ENCODE measurements around the gene TRMO.
"Not testable (repeated sequence)": the region's sequence is repeated elsewhere in the genome, so short reads cannot be mapped to it uniquely, and the experiment has no call there.

TRMO gene, protein sequence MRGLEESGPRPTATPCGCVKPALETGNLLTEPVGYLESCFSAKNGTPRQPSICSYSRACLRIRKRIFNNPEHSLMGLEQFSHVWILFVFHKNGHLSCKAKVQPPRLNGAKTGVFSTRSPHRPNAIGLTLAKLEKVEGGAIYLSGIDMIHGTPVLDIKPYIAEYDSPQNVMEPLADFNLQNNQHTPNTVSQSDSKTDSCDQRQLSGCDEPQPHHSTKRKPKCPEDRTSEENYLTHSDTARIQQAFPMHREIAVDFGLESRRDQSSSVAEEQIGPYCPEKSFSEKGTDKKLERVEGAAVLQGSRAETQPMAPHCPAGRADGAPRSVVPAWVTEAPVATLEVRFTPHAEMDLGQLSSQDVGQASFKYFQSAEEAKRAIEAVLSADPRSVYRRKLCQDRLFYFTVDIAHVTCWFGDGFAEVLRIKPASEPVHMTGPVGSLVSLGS

GRCh38 chr9:97921959-97922724, at the start of gene TRMO:
Gene TRMO, minus strand, starts transcription at chr9:97922500. Its CDS starts 7 bp downstream, at chr9:97922493.
- DNase-seq: peak; percentile 100

DNA sequence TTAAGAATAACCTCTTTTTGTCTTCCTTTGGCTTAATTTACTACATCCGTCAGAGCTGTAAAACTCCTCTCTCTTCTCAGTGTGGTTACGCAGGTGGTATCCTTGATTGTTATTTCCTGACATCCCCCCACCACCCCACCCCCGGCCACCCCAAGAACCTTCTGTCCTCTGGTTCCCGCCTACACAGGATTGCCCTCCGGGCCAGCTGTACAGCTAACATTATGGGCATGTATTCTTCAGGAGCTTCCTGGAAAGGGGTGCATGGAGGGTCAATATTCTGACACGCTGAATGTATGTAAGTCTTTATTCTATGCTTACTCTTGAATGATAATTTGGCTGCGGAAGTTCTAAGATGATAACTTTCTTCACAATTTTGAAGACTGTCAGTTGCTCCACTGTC, 47.9 kb upstream of the TRMO start:
- no peak for DNase-seq

- DNase-seq: no peak
These were observed 46.7 kb upstream of the TRMO start for GRCh38 chr9:97969014-97969413.

DNA sequence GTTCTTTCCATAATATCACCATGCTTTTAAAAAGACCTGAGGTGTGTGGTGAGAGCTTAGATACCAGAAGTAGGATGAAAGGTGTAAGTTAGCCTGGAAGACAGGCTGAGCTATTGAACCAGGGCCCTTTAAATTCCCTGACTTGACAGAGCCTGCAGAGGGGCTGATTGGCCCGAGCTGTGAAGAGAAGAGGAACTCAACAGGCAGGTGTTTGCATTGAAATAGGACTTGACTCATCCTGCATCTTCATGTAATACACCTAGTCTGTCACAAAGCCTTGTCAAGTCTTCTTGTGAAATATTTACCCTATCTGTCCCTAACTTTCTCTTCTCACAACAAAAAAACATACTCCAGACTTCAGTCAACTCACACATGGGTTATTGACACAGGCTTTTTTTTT, 44.2 kb upstream of the TRMO start:
- DNase-seq: no peak

GRCh38 chr9:97964901-97965300, 42.6 kb upstream of the TRMO start:
- DNase-seq: no peak

DNA sequence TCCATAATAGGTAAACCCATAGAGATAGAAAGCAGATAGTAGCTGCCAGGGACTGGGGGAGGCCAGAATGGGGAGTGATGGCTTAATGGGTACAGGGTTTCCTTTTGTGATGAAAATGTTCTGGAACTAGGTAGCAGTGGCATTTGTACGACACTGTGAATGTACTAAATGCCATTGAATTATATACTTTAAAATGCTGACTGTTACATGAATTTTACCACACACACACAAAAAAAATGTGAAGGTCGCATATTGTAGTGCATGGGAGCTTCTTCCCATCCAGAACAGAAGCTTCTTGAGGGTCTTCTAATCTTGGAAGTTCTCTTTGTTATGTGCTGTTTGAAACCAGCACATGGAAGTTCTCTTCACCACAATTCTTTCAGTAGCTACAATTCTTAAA, 40.9 kb upstream of the TRMO start:
- DNase-seq: no peak

GRCh38 chr9:97962575-97962974, 40.3 kb upstream of the TRMO start:
- no peak for DNase-seq

DNA sequence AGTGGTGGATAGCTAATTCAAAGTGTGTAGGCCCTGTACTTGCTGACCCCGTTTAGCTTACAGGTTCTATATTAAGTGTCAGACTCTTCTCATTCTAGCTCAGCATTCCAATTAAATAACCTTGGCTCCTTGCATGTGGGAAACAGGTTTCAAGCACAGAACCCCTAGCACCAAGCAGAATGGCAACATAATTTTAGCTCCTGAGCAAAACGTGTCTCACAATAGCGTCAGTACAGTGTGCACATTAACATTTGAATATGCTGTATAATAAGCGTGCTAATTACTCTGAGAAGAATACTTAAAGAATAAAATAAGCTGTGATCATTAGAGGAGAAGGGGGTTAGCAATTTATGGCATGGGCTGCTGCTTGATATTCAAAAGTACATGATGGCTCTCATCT, 39.8 kb upstream of the TRMO start:
- DNase-seq: no peak

- no peak for DNase-seq
These were observed 39.1 kb upstream of the TRMO start for GRCh38 chr9:97961361-97961760.

DNA sequence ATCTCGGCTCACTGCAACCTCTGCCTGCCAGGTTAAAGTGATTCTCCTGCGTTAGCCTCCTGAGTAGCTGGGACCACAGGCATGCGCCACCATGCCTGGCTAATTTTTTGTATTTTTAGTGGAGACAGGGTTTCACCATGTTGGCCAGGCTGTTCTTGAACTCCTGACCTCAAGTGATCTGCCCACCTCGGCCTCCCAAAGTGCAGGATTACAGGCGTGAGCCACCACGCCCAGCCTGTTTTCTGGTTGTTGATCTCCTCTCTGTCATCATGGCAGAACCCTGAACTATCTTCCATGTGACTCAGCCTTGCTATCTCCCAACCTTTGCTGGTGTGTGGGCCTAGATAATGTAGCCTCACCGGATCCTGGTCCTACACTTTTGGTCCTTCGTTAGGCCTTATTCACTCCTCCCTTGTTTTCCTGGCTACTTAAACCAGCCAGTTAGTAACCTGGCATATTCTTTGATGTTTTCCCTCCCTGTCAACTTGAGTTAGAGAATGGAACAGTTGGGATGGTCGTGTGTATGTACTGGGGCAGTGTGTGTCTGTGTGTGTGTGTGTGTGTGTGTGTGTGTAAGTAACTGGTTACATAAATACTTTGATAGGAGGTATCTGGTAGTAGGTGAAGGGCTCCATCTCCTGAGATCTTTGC, 38.5 kb upstream of the TRMO start:
- DNase-seq: not testable (repeated sequence)

DNA sequence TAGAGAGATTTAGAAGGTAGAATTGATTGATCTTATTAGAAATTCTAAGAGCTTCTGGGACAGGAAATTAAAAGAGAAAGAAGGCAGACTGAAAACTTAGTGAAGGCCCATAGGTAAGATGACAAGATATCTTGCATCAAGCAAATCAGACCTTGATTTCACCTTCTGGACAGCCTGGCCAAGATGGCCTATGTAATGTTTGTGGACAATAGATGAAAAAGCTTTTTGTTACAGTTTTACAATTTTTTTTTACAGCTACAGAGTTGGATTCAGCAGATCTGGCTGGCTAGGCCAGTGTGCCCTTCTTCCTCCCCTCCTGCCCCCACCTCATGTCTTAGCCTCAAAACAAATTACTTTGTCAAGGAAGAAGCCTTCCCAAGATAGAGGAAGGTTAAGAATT, 37.3 kb upstream of the TRMO start:
- DNase-seq: no peak

DNA sequence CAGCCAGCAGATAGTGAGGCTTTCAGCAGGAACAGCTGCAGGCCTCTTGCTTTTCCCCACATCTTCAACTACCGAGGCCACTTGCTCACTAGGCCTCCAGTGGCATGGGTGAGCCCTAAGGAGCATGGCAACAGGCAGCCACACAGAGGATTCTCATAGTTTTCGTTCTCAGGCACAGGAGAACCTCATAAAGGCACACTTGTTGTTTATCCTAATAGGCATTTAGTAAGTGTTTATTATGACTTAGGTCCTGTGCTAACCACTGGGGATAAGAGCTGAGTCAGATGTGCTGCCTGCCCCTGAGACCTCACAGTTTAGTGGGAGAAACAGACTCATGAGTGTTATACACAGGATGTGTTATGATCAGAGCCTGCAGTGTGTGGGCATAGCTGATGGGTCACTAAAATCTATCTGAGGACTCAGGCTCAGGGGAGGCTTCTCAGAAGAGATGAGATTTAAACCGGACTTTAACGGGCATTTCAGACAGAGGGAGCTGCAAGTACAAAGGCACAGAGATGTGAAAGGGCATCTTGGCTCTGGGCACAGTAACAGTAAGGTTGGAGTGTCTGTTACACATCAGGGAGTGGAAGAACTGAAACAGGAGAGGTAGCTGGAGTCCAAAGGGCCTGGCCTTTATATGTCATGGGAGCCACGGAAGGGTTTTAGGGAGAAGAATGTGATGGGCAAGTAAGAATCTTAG, 36.7 kb upstream of the TRMO start:
- no peak for DNase-seq

GRCh38 chr9:97956331-97956730, 34.0 kb upstream of the TRMO start:
- no peak for DNase-seq

- peak; percentile 36 for DNase-seq
These were observed 32.3 kb upstream of the TRMO start for GRCh38 chr9:97954550-97954989.

DNA sequence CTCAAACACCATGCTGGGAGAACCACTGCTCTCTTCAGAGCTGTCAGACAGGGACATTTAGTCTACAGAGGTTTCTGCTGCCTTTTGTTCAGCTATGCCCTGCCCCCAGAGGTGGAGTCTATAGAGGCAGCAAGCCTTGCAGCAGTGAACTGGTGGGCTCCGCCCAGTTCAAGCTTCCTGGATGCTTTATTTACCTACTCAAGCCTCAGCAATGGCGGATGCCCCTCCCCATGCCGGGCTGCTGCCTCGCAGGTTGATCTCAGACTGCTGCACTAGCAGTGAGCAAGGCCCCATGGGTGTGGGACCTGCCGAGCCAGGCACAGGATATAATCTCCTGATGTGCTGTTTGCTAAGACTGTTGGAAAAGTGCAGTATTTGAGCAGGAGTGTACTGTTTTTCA, 28.6 kb upstream of the TRMO start:
- not testable (repeated sequence) for DNase-seq

DNA sequence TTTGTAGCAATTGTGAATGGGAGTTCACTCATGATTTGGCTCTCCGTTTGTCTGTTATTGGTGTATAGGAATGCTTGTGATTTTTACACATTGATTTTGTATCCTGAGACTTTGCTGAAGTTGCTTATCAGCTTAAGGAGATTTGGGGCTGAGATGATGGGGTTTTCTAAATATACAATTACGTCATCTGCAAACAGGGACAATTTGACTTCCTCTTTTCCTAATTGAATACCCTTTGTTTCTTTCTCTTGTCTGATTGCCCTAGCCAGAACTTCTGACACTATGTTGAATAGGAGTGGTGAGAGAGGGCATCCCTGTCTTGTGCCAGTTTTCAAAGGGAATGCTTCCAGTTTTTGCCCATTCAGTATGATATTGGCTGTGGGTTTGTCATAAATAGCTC, 24.8 kb upstream of the TRMO start:
- not testable (repeated sequence) for DNase-seq

DNA sequence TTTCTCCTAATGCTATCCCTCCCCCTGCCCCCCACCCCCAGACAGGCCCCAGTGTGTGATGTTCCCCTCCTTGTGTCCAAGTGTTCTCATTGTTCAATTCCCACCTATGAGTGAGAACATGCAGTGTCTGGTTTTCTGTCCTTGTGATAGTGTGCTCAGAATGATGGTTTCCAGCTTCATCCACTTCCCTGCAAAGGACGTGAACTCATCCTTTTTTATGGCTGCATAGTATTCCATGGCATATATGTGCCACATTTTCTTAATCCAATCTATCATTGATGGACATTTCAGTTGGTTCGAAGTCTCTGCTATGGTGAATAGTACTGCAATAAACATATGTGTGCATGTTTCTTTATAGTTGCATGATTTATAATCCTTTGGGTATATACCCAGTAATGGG, 23.2 kb upstream of the TRMO start:
- DNase-seq: not testable (repeated sequence)

DNA sequence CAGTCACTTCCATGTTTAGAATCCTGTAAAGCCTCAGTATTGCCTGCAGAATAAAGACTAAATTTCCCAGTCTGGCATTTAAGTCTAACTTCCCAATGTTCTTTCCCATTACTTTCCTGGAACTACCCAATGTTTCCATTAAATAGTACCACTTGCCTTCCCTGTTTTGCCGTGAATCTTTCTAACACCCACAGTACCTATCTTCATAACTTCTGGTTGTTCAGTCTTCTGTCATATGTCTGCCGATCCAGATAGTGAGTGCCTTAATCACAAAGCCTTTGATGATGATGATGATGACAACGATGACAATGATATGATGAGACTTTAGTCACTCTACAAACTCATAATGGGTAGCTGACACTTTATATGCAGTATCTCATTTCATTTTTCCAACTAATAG, 22.3 kb upstream of the TRMO start:
- no peak for DNase-seq

DNA sequence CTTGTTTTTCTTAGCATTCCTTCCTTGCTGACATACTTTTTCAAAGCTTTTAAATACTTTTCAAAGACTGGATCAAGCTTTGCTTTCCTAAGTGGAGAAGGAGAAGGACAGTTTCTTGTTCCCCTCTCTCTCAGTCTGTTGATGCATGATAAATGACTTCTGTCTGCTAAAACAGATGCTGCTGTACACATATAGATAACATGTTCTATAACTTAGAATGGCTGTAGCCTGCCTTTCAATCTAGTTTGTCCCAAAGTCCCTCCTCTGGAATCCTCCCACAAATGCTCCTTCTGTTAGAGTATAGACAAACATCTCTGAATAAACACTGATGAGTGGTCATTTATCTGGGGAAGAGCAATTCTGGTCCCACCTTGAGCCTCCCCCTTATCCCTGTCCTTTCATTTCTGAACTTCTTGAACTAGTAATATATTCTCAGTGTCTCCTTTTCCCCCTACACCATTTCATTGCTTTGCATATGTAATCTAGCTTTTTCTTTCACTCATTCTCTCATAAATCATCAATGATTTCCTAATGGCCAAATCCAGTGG, 21.1 kb upstream of the TRMO start:
- DNase-seq: no peak

GRCh38 chr9:97941323-97941722, 19.0 kb upstream of the TRMO start:
- no peak for DNase-seq

DNA sequence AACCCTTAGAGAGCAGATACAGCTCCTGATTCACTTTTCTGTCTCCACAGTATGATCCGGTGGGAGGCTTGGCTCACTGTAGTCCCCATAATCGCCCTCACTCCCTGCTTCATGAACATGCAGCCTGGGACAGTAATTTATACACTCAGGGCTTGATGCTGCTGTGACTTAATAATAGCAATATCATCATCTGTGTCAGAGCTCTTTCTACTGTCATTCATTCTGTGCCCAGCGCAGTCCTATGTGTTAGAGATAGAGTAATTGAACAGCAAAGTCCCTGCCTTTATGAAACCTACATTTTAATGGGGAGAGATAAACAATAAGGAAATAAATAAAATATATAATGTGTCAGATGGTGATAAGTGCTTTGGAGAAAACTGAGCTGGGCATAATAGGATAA, 18.4 kb upstream of the TRMO start:
- no peak for DNase-seq

- DNase-seq: no peak
These were observed 17.9 kb upstream of the TRMO start for GRCh38 chr9:97940233-97940632.
